Ovary (tissue), 3 donors: ENCODE data around the gene XG.

ENCODE experiments used
- POLR2A ChIP-seq: fragments of 450-650 bp; IDR thresholded peaks from one replicate; pipeline ENCODE4 v1.6.1; 2017; ENCODE audit warnings: antibody characterized with exemption, mild to moderate bottlenecking, moderate library complexity
- TF ChIP-seq, protein P1 (sequence below), 3 donors: fragments of 450-650 bp in 2 of 3; fragments of 200-600 bp in 1 of 3; IDR thresholded peaks; one replicate each; pipeline versions ENCODE4 v1.5.1 to v1.8.0; 2016 to 2022; ENCODE audit warnings: antibody characterized with exemption in 3 of 3, mild to moderate bottlenecking in 1 of 3
- donor health status: DM: no; HTN: no; CAD: no.

DNA sequence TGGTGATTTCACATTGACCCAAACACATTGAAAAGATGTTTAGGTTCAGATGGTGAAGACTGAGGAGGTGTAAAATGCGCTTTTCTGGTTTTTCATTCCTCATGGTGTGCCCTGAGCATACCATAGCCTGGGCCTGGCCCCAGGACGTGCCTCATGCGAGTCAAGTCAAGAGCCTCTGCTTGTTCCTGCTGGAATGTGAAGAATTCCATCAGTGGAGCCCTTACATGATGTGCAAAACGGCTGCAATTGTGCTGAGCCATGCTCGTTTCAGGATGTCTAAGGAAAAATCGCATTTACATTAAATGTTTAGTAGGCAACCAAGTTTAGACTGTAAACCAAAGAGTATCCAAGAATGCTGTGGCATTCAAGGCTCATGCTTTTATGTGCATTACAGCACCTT is 111.8 kb downstream of the XG start:
- TF ChIP-seq, protein P1, sequence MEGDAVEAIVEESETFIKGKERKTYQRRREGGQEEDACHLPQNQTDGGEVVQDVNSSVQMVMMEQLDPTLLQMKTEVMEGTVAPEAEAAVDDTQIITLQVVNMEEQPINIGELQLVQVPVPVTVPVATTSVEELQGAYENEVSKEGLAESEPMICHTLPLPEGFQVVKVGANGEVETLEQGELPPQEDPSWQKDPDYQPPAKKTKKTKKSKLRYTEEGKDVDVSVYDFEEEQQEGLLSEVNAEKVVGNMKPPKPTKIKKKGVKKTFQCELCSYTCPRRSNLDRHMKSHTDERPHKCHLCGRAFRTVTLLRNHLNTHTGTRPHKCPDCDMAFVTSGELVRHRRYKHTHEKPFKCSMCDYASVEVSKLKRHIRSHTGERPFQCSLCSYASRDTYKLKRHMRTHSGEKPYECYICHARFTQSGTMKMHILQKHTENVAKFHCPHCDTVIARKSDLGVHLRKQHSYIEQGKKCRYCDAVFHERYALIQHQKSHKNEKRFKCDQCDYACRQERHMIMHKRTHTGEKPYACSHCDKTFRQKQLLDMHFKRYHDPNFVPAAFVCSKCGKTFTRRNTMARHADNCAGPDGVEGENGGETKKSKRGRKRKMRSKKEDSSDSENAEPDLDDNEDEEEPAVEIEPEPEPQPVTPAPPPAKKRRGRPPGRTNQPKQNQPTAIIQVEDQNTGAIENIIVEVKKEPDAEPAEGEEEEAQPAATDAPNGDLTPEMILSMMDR (IDR thresholded peaks at IDR 0.05) = no peak
- no peak for TF ChIP-seq POLR2A
